COLO668 (cell line): ENCODE results near the gene KCNE1.
"Not testable (repeated sequence)": the region's sequence is repeated elsewhere in the genome, so short reads cannot be mapped to it uniquely, and the experiment has no call there.

Experiments used
- DNase-seq: peaks from one replicate; lab custom pipeline; 2025; ENCODE audit not compliant: unreplicated experiment; lab: John Stamatoyannopoulos, UW

KCNE1 gene

DNA sequence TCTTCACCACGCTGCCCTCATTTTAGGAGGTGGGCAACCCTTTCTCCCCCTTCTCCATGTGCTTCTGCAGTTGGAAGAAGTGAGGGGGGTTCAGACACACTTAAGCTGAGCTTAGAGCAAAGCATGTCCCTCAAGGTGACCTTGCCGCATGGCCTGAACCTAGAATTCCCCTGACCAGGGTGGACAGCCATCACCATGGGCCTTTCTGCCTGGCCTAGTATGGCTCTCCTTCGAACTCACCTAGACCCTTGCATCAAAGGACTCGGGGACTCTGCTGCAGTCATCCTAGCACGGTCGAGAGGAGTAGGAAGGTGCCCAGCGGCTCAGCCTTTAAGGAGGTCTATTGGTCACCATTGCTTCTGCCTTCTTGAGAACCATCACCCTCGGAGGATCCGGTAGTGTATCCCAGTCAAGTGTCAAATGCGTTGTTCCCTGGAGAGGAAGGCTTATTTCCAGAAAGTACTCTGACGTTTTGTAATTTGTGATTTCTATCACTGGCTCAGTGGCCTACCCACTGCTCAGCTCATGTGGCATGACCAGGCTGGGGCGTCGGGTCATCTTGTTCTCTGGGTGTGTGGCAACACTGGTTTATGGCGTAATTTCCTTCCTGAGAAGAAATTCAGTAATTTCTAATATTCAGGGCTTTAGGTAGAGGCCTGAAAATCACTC is at the start of gene KCNE1:
Gene KCNE1 (minus strand): TSS at position 424 of the 669 bp plus-strand sequence. CDS start 62,576 bp downstream, outside the sequence.
- no peak for DNase-seq

DNA sequence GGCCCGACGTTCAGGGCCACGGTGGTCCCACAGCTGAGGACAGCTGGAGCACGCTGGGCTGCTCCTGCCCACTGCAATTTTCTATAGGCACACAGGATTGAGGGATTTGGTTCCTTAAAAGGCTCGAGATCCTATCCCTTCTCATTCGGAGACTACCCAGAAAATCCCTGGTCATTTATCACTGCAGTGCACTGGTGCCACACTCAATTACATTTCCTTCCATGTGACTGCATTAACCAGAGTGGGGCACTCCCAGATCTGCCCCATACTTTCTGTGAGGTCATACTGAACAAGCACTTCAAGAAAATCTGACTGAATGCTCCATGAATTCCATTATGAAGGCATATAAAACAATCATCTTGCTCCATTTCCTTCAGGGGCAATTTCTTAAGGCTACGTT is 49.8 kb upstream of the KCNE1 start:
- no peak for DNase-seq

DNA sequence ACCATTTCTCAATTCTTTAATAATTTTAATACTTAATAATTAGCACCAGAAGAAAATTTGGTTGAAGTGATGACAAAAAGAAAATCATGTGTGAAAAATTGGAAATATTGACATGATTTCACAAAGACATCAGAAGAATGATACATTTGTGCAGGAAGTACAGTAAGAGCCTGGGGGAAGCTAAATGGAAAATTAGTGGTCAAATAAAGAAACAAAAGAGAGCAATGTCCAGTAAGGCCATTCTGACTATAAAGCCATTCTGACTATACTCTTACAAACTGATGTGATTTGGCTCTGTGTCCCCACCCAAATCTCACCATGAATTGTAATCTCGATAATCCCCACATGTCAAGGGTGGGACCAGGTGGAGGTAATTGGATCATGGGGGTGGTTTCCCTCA is 48.6 kb upstream of the KCNE1 start:
- DNase-seq: no peak

DNA sequence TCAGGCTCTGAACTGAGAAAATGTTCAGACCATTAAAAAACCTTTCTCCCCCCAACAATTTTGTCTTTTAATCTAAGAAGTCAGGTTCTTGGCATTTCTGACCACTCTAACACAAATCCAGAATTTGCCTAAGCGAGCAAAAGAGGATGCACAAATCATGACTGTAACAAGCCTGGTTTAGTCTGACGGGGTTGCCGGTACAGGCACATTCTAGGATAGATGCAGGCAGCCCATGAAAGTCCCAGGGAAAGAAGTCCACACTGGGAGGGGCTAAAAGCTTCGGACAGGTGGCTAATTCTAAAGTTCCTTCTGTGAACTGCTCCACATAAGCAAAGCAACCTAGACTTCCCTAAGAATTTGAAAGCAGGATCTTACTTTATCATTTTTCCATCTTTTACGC is 48.0 kb upstream of the KCNE1 start:
- DNase-seq: no peak

DNA sequence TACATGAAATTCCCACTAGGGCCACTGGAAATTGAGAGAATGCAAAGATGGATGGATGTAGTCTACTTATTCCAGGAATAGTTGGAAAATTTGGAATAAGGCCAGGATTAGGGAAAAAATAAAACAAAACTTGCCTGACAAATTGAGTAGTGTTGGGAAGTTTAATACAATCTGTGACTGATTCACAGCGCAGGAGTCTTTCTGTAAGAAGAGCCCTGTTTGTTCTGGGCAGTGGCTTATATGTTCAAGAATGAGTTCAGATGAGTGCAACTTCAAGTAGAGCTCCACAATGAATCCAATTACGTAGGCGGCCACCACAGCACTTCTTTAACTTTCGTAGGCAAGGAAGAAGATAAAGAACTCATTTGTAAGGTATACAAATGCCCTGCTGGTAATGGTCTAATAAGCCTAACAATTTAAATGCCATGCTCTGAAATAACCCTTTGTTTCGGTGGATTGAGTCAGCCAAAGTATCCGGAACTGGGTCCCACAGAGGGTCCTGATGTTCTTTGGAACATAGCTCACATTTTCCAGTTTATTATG is 47.1 kb upstream of the KCNE1 start:
- DNase-seq: no peak

DNA sequence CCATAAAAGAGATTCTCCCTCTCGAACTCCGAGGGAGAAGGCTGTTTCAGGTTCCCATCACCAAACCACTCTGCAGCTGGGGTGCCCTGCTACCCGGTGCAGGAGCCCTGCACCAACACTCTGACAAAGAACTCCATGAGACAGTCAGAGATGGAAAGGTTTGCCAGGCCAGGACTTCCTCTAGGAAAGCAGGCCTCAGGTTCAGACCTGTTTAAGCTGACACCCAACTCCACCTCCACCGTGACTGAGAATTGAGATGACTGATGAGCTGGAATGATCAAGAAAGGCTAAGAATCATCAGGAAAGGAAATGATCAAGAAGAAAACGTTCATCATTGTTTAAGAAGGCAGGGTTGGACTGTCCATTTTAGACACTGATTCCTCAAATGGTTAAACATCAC is 46.2 kb upstream of the KCNE1 start:
- DNase-seq: no peak

DNA sequence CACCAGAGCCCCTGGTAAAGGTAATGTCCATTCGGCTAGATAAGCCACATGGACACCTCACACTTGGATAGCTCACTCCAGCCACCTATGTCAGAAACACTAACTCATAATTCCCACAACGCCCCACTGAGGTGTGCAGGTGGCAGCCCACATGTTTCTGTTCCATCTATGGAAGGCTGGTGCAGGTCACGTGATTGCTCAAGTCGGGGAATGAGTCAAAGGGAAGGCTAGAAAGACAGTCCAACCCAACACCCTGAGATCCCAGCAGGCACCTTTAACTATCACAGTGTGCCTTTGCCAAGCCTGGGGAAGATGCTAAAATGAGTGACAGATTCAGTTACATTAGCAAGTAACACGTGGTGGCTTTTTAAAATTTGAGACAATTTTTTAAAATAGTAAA is 45.3 kb upstream of the KCNE1 start:
- DNase-seq: no peak

DNA sequence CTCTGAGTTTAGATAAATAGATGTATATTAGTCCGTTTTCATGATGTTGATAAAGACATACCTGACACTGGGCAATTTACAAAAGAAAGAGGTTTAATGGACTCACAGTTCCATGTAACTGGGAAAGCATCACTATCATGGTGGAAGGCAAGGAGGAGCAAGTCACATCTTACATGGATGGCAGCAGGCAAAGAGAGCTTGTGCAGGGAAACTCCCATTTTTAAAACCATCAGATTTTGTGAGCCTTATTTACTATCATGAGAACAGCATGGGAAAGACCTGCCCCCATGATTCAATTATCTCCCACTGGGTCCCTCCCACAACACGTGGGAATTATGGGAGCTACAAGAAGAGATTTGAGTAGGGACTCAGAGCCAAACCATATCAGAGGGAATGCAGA is 42.7 kb upstream of the KCNE1 start:
- DNase-seq: not testable (repeated sequence)

DNA sequence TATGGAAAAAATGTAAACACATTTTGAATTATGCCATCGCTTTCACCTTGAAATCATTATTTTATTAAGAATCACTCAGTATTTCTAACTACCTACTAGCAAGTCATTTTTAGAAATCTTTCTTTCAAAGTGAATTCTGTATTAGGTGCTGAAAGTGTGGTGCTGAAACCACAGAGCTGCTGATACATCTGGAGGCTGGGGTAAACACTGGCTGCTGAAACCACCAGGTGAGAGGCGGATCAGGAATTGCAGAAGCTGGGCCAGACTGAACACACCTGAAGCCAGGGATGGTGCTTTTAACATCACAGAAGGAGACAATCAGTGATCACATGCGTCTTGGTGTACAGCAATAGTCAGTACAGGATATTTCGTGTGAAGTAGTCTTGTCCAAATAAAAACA is 42.2 kb upstream of the KCNE1 start:
- no peak for DNase-seq

DNA sequence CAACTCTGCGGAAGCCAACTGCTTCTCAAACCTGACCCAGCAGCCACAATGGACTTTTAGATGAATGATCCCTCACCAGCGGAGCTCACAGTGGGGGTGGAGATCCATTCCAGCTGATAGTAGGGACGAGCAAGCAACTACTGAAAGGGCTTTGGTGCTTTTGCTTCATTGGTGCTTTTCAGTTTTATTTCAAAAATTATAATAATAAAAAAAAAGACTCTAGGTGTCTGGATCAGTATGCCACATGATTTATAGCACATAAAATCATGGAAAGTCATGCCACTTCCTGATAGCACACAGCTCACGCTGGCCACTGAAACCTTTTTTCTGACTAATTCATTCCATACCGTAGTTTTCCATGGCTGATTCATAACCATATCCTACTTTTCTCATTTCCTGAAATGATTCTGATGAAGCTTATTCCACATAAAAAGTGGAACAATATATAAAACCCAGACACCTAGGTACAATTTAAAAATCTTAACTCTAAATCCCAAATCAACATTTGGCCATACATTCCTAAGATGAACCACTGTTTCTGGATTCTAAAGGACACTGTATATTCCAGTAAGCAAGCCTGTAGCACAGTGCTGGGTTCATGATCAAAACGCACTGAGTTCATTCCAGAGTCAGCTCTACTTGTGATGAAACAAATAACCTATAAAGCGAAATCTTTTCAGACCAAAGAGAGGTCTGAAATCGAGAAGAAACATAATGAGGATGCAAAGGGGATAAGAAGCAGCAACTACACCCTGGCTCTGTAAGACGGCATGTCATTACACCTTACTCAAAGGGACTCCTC is 41.3 kb upstream of the KCNE1 start:
- DNase-seq: no peak

DNA sequence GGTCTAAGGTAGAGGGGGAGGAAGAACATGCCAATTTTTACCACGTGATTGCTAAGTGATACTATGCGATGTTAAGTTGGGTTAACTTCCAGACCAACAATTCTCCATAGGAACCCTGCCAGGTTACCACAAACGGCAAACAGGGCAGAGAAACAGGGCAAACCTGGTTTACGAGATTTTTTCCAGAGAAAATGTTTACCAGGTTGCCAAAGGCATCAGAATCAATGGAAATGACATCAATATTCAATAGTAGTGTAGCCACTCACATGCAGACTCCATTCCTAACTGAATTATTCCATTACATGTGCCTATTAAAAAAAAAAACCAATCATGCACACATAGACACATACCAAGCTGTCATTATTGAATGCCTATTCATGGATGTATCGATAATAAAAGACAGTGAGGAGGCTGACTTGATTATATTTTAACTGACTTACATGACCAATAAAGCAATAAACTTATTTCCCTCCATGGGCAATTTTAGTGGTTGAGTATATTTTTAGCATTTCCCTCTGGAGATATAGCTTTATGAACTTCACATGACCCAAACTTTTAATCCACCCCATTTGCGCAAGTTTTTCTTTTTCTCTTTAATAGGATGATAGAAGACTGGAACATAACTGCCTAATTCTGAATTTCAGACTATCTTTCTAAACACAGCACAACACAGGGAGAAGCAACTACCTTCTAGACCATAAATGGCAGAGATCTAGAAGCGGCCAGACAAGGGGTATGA is 40.5 kb upstream of the KCNE1 start:
- no peak for DNase-seq

DNA sequence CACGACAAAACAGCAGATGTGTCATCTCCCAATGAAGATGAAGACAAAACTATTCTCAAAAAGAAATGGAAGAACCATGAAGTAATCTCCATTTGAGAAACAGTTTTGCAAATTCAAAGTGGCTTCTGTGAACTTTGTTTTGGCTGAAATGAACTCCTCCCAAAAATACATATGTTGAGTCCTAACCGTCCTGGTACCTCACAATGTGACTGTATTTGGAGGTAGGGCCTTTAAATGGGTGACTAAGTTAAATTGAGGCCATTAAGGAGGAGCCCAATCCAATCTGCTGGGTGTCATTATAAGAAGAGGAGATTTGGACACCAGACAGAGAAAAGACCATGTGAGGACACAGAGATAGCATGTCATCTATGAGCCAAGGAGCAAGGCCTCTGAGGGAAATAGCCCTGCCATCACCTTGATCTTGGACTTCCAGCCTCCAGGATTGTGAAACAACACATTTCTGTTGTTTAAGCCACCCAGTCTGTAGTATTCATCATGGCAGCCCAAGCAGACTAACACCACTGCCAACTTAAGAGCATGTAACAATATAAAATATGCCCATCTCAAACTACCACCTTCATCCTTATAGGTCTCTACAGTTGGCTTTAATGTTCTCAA is 38.3 kb upstream of the KCNE1 start:
- DNase-seq: no peak

DNA sequence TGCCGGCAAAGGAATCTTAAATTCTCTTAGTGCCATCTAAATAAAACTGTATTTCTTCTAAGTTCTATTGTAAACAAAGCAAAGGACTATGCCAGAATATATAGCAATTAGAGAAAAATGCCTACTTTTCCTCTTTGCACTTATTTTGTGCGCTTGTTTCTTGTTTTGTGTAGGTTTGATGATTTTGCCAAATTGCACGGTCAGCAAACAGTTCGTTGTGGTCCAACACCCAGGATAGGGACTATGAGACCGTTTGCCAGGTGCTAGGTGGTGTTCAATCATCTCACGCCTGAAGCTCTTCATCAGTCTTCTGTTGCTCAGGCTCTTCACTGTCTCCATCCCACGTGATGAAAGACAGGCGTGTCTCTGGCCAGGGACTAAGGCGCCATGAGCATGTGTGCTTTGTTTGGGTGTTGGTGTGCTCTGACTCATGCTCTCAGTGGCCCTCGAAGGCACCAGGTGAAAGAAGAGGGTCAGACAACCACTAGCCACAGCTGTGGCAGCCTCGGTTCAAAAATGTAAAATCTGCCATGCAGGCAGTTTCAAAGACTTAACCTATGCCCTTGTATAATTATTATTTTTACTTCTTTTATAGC is 36.9 kb upstream of the KCNE1 start:
- DNase-seq: peak; percentile 73

DNA sequence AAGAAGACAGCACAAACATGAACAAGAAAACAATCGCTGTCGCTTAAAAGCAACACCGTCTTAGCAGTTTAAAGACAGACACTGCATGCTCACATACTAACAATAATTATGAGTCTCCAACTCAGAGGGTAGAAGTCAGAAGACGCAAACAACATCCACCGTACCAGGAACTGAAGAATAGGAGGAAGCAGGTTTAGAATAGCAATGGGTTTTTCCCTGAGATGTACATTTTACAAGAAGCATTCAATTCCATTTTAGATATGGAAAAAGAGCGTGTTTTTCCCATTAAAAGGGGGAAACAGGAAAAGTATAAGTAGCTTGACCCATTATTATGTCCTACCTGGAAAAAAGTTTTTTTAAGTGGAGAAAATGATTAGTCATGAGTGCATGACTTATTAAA is 34.5 kb upstream of the KCNE1 start:
- no peak for DNase-seq

DNA sequence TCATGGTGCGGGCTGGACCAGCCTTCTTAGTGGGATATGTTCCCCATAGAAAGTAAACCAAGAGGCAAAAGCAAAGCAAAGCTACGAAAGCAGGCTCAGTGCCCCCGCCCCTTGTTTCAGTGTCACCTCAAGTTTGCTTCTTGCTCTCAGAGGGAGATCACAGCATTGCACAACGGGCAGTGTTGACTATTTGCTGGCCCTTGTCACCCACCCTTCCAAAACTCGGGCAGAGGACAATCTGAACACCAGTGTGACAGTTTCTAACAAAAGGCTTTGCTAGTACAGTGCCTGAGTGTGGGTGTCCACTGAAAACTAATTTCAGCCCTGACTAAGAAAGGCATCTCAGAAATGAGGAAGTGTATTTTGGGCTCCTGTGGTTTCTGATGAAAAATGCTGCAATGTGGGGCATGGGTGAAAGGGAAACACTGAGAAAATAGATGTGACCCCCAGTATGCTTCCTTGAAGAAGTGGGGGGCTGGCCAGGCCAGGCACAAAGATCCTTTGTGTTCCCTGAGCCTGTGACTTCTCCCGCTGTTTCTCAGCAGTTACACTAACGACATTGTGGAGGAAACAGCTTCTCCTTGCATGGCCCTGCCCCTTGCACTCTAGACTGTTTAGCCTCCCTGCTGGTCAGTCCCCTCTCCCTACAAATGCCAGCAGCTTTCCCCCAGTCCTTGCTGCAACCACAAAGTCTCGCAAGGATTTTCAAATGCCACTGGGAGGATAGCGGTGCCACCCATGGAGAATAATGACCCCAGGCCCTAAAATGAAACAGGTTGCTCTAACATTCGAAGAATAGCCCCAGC is 33.3 kb upstream of the KCNE1 start:
- no peak for DNase-seq

DNA sequence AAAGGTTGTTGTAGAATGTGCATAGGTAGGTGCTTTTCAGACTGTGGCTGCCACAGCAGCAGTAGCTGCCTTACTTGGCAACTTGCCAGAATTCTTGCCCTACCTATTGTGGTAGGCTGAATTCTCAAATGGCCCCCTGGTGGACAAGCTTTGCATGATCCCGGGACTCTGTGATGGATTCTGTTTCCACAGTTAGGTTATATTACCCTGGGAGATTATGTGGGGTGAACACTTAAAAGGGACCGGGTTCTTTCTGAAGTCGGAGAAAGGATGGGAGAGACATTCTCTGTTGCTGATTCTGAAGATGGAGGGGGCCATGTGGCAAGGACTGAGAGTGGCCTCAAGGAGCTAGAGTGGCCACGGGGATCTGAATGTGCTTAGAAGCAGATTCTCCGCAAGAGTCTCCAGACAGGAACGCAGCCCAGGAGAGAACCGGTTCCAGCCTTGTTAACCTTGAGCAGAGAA is 32.1 kb upstream of the KCNE1 start:
- DNase-seq: peak; percentile 83

DNA sequence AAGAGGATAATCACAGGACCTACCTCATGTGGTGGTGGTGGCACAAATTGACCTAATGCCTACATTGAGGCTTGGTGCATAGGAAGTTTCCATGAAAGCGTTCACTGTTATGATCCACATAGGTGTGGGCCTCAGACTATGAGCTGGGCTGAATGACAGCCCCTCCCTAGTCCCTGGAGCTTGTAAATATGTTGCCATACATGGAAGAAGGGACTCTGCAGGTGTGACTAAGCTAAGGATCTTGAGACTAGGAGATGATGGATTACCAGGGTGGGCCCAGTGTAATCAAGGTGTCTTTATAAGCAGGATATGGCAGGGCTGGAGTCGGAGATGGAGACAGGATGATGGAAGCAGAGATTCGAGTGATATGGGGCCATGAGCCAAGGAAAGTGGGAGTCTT is 31.0 kb upstream of the KCNE1 start:
- DNase-seq: no peak

DNA sequence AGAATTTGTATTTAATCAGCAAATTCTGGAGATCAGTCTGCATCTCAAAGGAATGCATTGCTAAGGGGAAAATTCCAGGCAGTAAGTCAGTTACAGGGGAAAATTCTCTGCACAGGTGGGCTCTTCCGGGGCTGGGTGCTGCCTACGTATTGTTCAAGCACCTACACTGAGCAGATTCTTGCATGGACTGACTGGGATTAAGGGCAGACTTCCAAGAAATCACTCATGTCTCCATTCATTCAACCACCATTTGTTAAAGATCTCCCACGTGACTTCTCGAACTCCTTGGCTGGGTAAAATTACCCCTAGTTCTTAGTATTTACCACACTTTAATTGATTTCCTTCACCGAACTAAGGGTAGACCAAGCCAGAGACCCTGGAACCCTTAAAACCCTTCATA is 28.2 kb upstream of the KCNE1 start:
- DNase-seq: no peak

DNA sequence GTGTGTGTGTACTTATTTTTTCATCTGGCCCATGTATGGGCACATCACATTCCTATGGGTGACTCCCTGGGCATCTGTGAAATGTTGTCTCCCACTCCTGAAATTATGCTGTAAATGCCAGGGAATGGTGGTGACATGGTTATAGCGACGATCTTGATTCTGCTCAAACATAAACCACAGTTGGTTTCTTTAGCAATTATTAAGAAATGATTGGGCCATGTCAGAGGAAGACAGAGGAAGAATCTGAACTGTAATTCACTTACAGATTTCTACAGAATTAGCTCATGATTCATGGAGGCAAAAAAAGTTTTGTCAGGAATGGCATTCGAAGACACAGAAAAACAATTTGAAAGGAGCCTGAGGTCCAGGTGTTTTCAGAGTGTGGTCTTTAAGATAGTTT is 25.8 kb upstream of the KCNE1 start:
- DNase-seq: no peak

DNA sequence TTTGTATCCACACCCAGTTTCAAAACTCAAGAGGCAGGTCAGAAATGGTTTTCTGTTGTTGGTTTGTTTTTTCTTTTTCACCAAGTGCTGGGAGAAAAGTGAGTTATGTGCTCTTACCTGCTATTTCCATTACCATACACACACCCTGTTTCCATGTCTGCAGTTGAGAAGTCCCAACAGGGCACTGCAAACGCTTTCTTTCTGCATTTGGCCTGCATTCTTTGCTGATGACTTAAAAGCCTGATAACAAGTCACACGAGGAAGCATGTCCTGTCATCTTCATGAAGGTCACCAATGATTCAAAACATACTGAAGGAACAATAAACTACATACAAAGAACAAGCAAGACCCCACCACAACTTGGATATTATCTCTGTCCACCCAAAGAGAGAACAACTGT is 24.8 kb upstream of the KCNE1 start:
- no peak for DNase-seq
